ENCODE measurements around the gene EED.

- TF ChIP-seq EZH2 (IDR thresholded peaks at IDR 0.05; ENCODE audit: borderline replicate concordance) (no peak), CTCF (IDR thresholded peaks at IDR 0.05; ENCODE audit: poor library complexity) (no peak), EZH2phosphoT487 (IDR thresholded peaks at IDR 0.05; ENCODE audit: low read depth, severe bottlenecking, unreplicated experiment) (no peak)
These were observed 15.2 kb downstream of the EED start for GRCh38 chr11:86259730-86260129.

Measured in hepatocyte (in vitro differentiated cells).